Transverse colon (tissue), 4 donors: Measurements from ENCODE around the gene HDHD2. TPM values are rescaled to one million over a fixed set of nuclear protein-coding genes. Genes with fewer than 3 reads are reported as not detected.
"Not testable (repeated sequence)": the region's sequence is repeated elsewhere in the genome, so short reads cannot be mapped to it uniquely, and the experiment has no call there.

Source experiments
- DNase-seq: peaks from one replicate; pipeline ENCODE4 v3.0.0-alpha.2; 2019
- H3K27ac ChIP-seq, 4 donors: fragments of 200-600 bp; sonication (generic); 2 replicates each; pipeline ENCODE4 v1.5.1; 2016 to 2018; ENCODE audit warnings: inconsistent platforms in 4 of 4
- H3K27me3 ChIP-seq: fragments of 200-600 bp; sonication (generic); 2 replicates; pipeline ENCODE4 v1.5.1; 2017; ENCODE audit warnings: inconsistent platforms
- H3K36me3 ChIP-seq, 4 donors: fragments of 200-600 bp; sonication (generic); 2 replicates each; pipeline ENCODE4 v1.5.1; 2017 to 2019; ENCODE audit warnings: inconsistent platforms in 4 of 4
- H3K4me1 ChIP-seq, 4 donors: fragments of 200-600 bp; sonication (generic); 2 replicates each; pipeline ENCODE4 v1.5.1; 2017 to 2020; ENCODE audit warnings: inconsistent platforms in 4 of 4
- H3K4me3 ChIP-seq, 4 donors: fragments of 200-600 bp; sonication (generic); 1 replicate in 1 of 4; 2 replicates in 3 of 4; pipeline versions ENCODE4 v1.5.1 to v1.6.1; 2017 to 2019; ENCODE audit warnings: inconsistent platforms in 4 of 4
- H3K9me3 ChIP-seq, 2 donors: fragments of 200-600 bp; sonication (generic); 2 replicates each; pipeline ENCODE4 v1.5.1; 2017 to 2019; ENCODE audit warnings: inconsistent platforms in 2 of 2
- EP300 ChIP-seq: sonication (generic); formaldehyde crosslinking; IDR thresholded peaks from one replicate; pipeline ENCODE4 v1.6.1; 2017; ENCODE audit warnings: antibody characterized with exemption, low read depth
- POLR2A ChIP-seq: fragments of 450-650 bp; IDR thresholded peaks from one replicate; pipeline ENCODE4 v1.6.1; 2016; ENCODE audit warnings: antibody characterized with exemption, mild to moderate bottlenecking, moderate library complexity
- POLR2AphosphoS5 ChIP-seq, 3 donors: sonication (generic); formaldehyde crosslinking; IDR thresholded peaks; one replicate each; pipeline ENCODE4 v1.6.1; 2016; ENCODE audit warnings: antibody characterized with exemption in 3 of 3
- WGBS, 2 donors: methylation state at CpG; one replicate each; pipeline ENCODE4 v1.1.5; 2018; ENCODE audit warnings: low coverage in 1 of 2; 5-methylcytosine and 5-hydroxymethylcytosine counted together
- in situ Hi-C, 4 donors: fragments of 200-750 bp; cut with MboI; loops; one replicate each; pipeline versions ENCODE4 v1.15.0 to v1.15.1; 2017; ENCODE audit warnings: low sequenced_read_pairs in 3 of 4, low pct_ligation_motif_present in 1 of 4, low pct_unique_long_range_greater_than_20kb in 1 of 4
- intact Hi-C: fragments of 100-400 bp; cut with DNase I; formaldehyde crosslinking; loops from one replicate; pipeline ENCODE4 v1.15.1; 2023; ENCODE audit warnings: low total_unique reads
- total RNA-seq, 4 donors: library from RNA; depleted of rRNA; stranded (reverse); fragments of >200 nt; gene quantifications; one replicate each; pipeline ENCODE4 v1.1.0, GENCODE V29; 2016
- TF ChIP-seq, protein P1 (sequence below), 5 experiments: fragments of 200-600 bp in 3 of 5; fragments of 450-650 bp in 2 of 5; sonication (generic) in 3 of 5; IDR thresholded peaks; 1 replicate in 2 of 5; 2 replicates in 3 of 5; pipeline ENCODE4 v1.5.1; 2016 to 2017; ENCODE audit warnings: antibody characterized with exemption in 5 of 5, inconsistent platforms in 3 of 5, mild to moderate bottlenecking in 2 of 5, moderate library complexity in 1 of 5

Gene HDHD2, protein sequence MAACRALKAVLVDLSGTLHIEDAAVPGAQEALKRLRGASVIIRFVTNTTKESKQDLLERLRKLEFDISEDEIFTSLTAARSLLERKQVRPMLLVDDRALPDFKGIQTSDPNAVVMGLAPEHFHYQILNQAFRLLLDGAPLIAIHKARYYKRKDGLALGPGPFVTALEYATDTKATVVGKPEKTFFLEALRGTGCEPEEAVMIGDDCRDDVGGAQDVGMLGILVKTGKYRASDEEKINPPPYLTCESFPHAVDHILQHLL
- 10 to 100 TPM; 14.2 to 63.3 (median 30.3) TPM for total RNA-seq

DNA sequence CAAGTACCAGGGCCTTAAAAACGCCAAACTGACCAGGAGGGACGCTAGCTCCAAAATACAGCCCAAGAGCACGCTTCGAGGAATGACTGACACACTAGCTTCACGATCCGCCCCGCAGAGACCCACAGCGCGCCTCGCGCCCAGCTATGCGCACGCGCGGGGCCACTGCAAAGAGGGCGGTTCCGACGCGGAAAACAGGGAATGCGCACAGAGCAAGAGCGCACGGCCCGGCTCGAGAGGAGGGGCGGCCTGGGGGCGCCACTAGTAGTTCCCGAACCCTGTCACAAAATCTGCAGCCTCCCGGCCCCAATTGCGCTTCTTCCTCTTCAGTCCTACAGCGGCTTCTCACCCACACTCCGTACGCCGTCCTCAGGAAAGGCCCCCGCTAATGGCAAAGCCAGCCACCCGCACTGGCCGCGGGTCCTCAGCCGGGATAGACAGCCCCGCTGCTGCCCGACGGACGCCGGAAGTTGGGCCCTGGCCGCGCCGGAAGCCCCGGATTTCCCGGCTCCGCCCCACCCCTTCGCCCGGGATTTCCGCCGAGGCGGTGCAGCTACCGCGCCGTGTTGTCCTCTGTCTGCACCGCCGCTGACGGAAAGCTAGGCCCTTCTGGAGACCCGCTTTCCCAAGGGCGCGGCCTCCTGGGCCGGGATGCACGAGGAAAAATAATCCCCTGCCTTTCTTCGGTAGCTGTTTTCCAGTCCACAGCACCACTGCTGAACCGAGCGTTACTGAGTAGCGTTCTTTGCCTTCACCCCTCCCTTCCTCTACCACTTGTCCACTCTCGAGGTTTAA lies at the start of gene HDHD2:
HDHD2 (minus strand) TSS at position 472 of the 795 bp plus-strand sequence. CDS start 14,061 bp downstream, outside the sequence.
- Histone ChIP-seq H3K27ac (peak within 1 kb of the TSS; percentile 91 to 96 (median 92)), H3K4me1 (peaks cover 12 to 21% (median 21%) of the 10 kb centered on the region in 4 donors), H3K27me3 (no peaks in the 10 kb centered on the region), H3K36me3 (peaks cover 0 to 14% (median 1%) of the 10 kb centered on the region in 4 donors), H3K4me3 (peak within 1 kb of the TSS; percentile 64 to 84 (median 77)), H3K9me3 (no peaks in the 10 kb centered on the region)
- TF ChIP-seq, protein P1, sequence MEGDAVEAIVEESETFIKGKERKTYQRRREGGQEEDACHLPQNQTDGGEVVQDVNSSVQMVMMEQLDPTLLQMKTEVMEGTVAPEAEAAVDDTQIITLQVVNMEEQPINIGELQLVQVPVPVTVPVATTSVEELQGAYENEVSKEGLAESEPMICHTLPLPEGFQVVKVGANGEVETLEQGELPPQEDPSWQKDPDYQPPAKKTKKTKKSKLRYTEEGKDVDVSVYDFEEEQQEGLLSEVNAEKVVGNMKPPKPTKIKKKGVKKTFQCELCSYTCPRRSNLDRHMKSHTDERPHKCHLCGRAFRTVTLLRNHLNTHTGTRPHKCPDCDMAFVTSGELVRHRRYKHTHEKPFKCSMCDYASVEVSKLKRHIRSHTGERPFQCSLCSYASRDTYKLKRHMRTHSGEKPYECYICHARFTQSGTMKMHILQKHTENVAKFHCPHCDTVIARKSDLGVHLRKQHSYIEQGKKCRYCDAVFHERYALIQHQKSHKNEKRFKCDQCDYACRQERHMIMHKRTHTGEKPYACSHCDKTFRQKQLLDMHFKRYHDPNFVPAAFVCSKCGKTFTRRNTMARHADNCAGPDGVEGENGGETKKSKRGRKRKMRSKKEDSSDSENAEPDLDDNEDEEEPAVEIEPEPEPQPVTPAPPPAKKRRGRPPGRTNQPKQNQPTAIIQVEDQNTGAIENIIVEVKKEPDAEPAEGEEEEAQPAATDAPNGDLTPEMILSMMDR (IDR thresholded peaks at IDR 0.05): no peak
- TF ChIP-seq EP300 (no peak), POLR2AphosphoS5 (IDR thresholded peaks at IDR 0.05) (peak; percentile 64 to 90 (median 84)), POLR2A (peak; percentile 88)
- intact Hi-C loops: no loop called here
- 0% methylated on average over 45 of the region's 70 CpGs; no CpG with 5 or more reads in 1 of the 2 donors for WGBS, 2 donors
- in situ Hi-C loops: no loop called here
- DNase-seq: peak; percentile 88

DNA sequence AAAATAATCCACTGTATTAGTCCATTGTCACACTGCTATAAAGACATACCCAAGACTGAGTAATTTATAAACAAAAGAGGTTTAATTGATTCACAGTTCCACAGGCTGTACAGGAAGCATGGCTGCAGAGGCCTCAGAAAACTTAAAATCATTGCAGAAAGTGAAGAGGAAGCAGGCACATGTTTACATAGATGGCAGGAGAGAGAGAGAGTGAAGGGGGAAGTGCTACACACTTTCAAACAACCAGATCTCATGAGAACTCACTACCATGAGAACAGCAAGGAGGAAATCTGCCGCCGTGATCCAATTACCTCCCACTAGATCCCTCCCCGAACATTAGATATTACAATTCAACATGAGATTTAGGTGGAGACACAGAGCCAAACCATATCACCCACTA lies 45.7 kb upstream of the HDHD2 start:
- H3K4me1 ChIP-seq, intact Hi-C loops, H3K9me3 ChIP-seq, H3K36me3 ChIP-seq, H3K4me3 ChIP-seq, H3K27ac ChIP-seq, in situ Hi-C loops, H3K27me3 ChIP-seq, DNase-seq: not testable (repeated sequence)
- WGBS, 2 donors: 84 to 85% methylated on average over 3 of the region's 3 CpGs

DNA sequence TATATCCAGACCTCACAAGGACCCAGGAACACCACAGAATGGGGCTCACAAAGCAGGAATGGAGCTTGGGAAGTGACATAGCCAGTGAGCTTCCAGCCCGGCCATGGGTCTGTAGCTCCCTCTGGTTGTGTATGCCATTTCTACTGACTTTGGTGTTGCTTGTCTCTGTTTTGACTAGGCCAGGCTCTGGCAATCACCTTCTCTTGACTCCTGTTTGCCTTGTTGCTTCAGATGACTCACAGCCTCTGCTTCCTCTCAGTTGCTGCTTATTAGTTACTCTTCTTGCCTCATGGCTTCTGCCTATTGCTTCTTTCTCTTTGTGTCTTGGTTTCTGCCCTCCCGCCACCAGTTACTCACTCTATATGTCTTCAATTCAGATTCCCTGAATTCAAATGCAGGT lies 41.7 kb upstream of the HDHD2 start:
- in situ Hi-C loops: no loop called here
- H3K4me3 ChIP-seq: no peak overlapping the region
- TF ChIP-seq POLR2A (no peak), EP300 (no peak), POLR2AphosphoS5 (IDR thresholded peaks at IDR 0.05) (no peak)
- intact Hi-C loops: no loop called here
- H3K4me1 ChIP-seq: no peaks in the 10 kb centered on the region
- H3K9me3 ChIP-seq: no peaks in the 10 kb centered on the region
- 89 to 100% methylated on average over 1 to 2 of the region's 2 CpGs for WGBS, 2 donors
- no peak overlapping the region for H3K27ac ChIP-seq
- DNase-seq: no peak
- peaks cover 16% of the 10 kb centered on the region for H3K27me3 ChIP-seq
- H3K36me3 ChIP-seq: no peaks in the 10 kb centered on the region

DNA sequence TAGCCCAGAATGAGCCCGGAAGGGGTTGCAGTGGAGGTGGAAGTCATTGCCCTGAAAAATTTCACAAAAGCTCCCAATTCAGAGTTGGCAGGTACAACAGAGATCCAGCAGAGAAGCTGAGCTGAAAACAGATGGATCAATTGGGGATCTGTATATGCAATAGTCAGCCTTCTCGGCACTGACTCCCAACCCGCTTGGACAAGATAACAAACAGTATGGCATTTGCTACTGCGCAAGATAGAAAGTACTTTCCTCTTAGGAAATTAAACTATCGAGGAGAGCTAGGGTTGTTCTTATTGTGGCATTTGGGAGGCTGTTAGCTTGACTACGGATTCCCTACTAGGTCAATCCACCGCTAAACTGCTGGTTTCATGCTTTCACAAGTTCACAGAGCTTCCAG lies 37.4 kb upstream of the HDHD2 start:
- in situ Hi-C loops: no loop called here
- Histone ChIP-seq H3K9me3 (no peaks in the 10 kb centered on the region), H3K4me1 (no peaks in the 10 kb centered on the region), H3K27me3 (peaks cover 9% of the 10 kb centered on the region), H3K27ac (no peak overlapping the region), H3K4me3 (no peak overlapping the region), H3K36me3 (no peaks in the 10 kb centered on the region)
- TF ChIP-seq, protein P1 (IDR thresholded peaks at IDR 0.05): no peak
- TF ChIP-seq POLR2A: no peak
- DNase-seq: no peak
- 86 to 87% methylated on average over 7 of the region's 7 CpGs for WGBS, 2 donors
- intact Hi-C loops: no loop called here

DNA sequence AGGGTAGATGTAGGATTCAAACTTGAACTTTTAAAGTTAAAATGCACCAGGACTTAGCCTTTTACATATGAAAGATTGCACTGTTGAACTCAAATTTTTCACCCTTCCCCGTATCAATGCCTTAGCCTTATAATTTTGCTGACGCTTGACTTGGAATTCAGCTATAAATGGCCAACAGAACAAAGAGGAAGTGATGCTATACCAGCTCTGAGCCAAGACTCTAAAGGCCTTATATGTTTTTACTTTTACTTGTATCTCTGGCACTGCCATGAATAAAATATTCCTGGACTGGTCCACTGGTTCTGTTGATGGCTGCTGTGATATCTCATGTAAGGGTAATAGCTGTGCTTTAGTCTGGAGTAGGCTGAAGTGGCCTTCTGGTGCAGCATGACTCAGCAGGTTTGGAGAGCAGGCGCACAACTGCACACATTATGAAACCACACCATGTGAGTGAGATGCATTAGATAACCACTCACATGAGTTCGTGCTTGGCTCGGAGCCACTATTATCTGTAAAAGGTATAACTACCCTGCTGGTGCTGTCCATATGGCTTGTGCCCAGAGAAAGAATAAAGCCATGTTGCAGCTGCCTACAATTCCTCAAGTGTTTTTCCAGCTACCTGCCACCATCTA lies 34.2 kb upstream of the HDHD2 start:
- Histone ChIP-seq H3K27me3 (peaks cover 9% of the 10 kb centered on the region), H3K4me3 (no peak overlapping the region), H3K9me3 (no peaks in the 10 kb centered on the region), H3K36me3 (no peaks in the 10 kb centered on the region), H3K4me1 (no peaks in the 10 kb centered on the region), H3K27ac (no peak overlapping the region)
- intact Hi-C loops: no loop called here
- no peak for DNase-seq
- in situ Hi-C loops: no loop called here
- 88 to 100% methylated on average over 1 to 5 of the region's 5 CpGs for WGBS, 2 donors
- TF ChIP-seq POLR2AphosphoS5 (IDR thresholded peaks at IDR 0.05): no peak
- no peak for TF ChIP-seq EP300
- TF ChIP-seq, protein P1 (IDR thresholded peaks at IDR 0.05): no peak
- no peak for TF ChIP-seq POLR2A

DNA sequence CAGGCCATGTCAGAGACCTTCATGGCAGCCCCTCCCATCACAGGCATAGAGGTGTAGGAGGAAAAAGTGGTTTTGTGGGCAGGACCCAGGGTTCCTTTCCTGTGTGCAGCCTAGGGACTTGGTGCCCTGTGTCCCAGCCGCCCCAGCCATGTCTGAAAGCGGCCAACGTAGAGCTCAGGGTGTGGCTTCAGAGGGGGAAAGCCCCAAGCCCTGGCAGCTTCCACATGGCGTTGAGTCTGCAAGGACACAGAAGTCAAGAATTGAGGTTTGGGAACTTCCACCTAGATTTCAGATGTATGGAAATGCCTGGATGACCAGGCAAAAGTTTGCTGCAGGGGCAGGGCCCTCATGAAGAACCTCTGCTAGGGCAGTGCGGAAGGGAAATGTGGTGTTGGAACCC lies 31.9 kb upstream of the HDHD2 start:
- H3K4me1 ChIP-seq, H3K27me3 ChIP-seq, H3K4me3 ChIP-seq, H3K36me3 ChIP-seq, intact Hi-C loops, in situ Hi-C loops, H3K27ac ChIP-seq, DNase-seq, H3K9me3 ChIP-seq: not testable (repeated sequence)
- WGBS, 2 donors: 75% methylated on average over 4 of the region's 5 CpGs; no CpG with 5 or more reads in 1 of the 2 donors
